ENCODE data around the gene RAB40B.

Gene RAB40B

GRCh38 chr17:82662711-82663261 lies 35.7 kb downstream of the RAB40B start:
- Histone ChIP-seq H3K4me3 (ENCODE audit: low read depth, low read length) (no peak overlapping the region), H3K9ac (no peak overlapping the region), H3K27ac (no peak overlapping the region), H3K36me3 (ENCODE audit: control insufficient read depth, insufficient read depth, low read length) (no peaks in the 10 kb centered on the region), H3K9me3 (ENCODE audit: control insufficient read depth, low read length) (no peaks in the 10 kb centered on the region), H3K4me1 (no peaks in the 10 kb centered on the region), H3K4me2 (ENCODE audit: low read length) (no peak overlapping the region), H2AFZ (no peak overlapping the region), H3K27me3 (ENCODE audit: control insufficient read depth, insufficient read depth, low read length) (no peaks in the 10 kb centered on the region), H3K79me2 (no peaks in the 10 kb centered on the region)
- no peak for TF ChIP-seq CTCF (IDR thresholded peaks at IDR 0.05)

GRCh38 chr17:82661717-82662683 lies 36.5 kb downstream of the RAB40B start:
- Histone ChIP-seq H3K79me2 (no peaks in the 10 kb centered on the region), H2AFZ (no peak overlapping the region), H3K27me3 (ENCODE audit: control insufficient read depth, insufficient read depth, low read length) (no peaks in the 10 kb centered on the region), H3K4me3 (ENCODE audit: low read depth, low read length) (no peak overlapping the region), H3K27ac (no peak overlapping the region), H3K4me2 (ENCODE audit: low read length) (no peak overlapping the region), H3K9ac (no peak overlapping the region), H3K4me1 (no peaks in the 10 kb centered on the region), H3K36me3 (ENCODE audit: control insufficient read depth, insufficient read depth, low read length) (no peaks in the 10 kb centered on the region), H3K9me3 (ENCODE audit: control insufficient read depth, low read length) (no peaks in the 10 kb centered on the region)
- TF ChIP-seq CTCF (IDR thresholded peaks at IDR 0.05) = no peak

- no peak overlapping the region for H2AFZ ChIP-seq
- no peaks in the 10 kb centered on the region for H3K4me1 ChIP-seq
- no peak overlapping the region for H3K4me2 ChIP-seq (ENCODE audit: low read length)
- no peaks in the 10 kb centered on the region for H3K79me2 ChIP-seq
- no peaks in the 10 kb centered on the region for H3K36me3 ChIP-seq (ENCODE audit: control insufficient read depth, insufficient read depth, low read length)
- no peaks in the 10 kb centered on the region for H3K9me3 ChIP-seq (ENCODE audit: control insufficient read depth, low read length)
- no peak overlapping the region for H3K27ac ChIP-seq
- no peak overlapping the region for H3K4me3 ChIP-seq (ENCODE audit: low read depth, low read length)
- H3K27me3 ChIP-seq (ENCODE audit: control insufficient read depth, insufficient read depth, low read length) = no peaks in the 10 kb centered on the region
- no peak for TF ChIP-seq CTCF (IDR thresholded peaks at IDR 0.05)
- no peak overlapping the region for H3K9ac ChIP-seq
Measured at GRCh38 chr17:82659886-82660285, 38.6 kb downstream of the RAB40B start.

GRCh38 chr17:82658796-82659452 lies 39.6 kb downstream of the RAB40B start:
- no peaks in the 10 kb centered on the region for H3K9me3 ChIP-seq (ENCODE audit: control insufficient read depth, low read length)
- H3K4me1 ChIP-seq = no peaks in the 10 kb centered on the region
- no peaks in the 10 kb centered on the region for H3K36me3 ChIP-seq (ENCODE audit: control insufficient read depth, insufficient read depth, low read length)
- no peak for TF ChIP-seq CTCF (IDR thresholded peaks at IDR 0.05)
- H3K27ac ChIP-seq = no peak overlapping the region
- no peak overlapping the region for H3K4me2 ChIP-seq (ENCODE audit: low read length)
- no peak overlapping the region for H3K9ac ChIP-seq
- no peak overlapping the region for H3K4me3 ChIP-seq (ENCODE audit: low read depth, low read length)
- H2AFZ ChIP-seq = no peak overlapping the region
- H3K27me3 ChIP-seq (ENCODE audit: control insufficient read depth, insufficient read depth, low read length) = no peaks in the 10 kb centered on the region
- no peaks in the 10 kb centered on the region for H3K79me2 ChIP-seq
